Stimulated activated CD4-positive, alpha-beta T cell treated with anti-CD3 and anti-CD28 coated beads, Interleukin-12 subunit alpha, Interleukin-12 subunit beta, amount 100 ng/mL, for 4 hours (primary cell): Measurements from ENCODE around the gene OR5AU1.

Source experiments
- DNase-seq: peaks from one replicate; pipeline ENCODE4 v3.0.0-alpha.2; 2020

OR5AU1 gene

GRCh38 chr14:21106176-21106497, 49.7 kb downstream of the OR5AU1 start:
- DNase-seq, result no peak

- DNase-seq, result no peak
These were observed 50.8 kb downstream of the OR5AU1 start for GRCh38 chr14:21105095-21105494.
